ENCODE data around the gene PITPNC1.
"Not testable (repeated sequence)": the region's sequence is repeated elsewhere in the genome, so short reads cannot be mapped to it uniquely, and the experiment has no call there.

The PITPNC1 gene

DNA sequence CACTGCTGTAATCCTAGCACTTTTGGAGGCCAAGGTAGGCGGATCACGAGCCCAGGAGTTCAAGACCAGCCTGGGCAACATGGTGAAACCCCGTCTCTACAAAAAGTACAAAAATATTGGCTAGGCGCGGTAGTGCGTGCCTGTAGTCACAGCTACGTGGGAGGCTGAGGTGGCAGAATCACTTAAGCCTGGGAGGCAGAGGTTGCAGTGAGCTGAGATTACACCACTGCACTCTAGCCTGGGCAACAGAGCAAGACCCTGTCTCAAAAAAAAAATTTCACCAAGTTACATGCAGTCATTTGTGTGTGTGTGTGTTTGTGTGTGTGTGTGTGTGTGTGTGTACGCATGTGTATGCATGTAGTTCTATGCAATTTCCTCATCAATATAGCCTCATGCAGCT lies 325.8 kb downstream of the PITPNC1 start:
- DNase-seq = not testable (repeated sequence)

DNA sequence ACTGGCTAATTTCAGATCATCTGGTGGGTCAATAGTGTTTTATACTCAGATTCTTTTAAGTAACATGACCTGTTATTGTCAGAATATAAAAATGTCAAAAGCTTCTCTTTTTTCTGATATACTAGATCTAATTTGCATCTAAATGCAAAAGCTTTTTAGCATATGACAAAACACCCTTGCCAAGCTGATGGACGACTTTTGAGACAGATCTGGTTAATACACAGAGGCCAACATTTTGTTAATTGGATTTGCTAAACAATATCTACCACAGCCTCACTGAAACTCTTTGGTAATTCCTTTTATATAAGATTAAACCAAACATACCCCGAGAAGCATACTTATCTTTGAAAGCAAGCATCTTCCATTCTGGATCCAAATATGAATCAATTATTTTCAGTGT lies 330.4 kb downstream of the PITPNC1 start:
- no peak for DNase-seq

DNA sequence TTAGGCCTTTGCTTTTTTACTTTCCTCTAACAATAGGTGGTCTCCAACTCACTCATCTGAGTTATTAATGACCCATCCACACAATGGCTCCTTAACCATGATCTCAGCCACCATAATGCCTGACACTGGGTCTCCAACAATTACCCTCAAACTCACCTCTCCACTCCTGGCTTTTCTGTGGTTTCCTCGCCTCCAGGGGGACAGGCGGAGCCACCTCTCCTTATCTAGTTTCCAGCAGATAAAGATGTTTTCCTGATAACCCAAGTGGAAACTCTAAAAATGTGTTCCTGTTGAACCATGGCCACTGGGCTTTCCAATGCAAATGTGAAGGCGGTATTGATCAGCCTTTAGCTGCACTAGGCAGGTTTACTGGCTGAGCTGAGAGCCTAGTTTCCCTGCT lies 331.3 kb downstream of the PITPNC1 start:
- no peak for DNase-seq

DNA sequence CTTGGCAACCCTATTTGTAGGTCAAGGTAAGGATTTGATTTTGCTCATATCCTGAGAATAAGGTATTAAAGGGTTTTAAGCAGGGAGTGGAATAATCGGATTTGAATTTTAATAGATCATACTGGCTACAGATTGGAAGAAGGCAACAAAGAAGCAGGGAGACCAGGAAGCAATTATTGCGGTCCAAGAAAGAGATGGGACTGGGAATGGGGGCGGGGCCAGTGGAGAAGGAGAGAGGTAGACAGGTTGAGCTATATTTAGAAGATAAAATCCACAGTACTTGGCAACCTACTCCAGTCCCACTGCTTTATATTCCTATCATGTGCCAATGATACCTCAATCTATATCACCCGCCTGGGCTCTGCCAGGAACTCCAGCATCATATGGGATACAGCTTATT lies 334.8 kb downstream of the PITPNC1 start:
- DNase-seq = no peak

- no peak for DNase-seq
These were observed 335.3 kb downstream of the PITPNC1 start for GRCh38 chr17:67712375-67712774.

GRCh38 chr17:67713169-67713568 lies 336.1 kb downstream of the PITPNC1 start:
- no peak for DNase-seq

DNA sequence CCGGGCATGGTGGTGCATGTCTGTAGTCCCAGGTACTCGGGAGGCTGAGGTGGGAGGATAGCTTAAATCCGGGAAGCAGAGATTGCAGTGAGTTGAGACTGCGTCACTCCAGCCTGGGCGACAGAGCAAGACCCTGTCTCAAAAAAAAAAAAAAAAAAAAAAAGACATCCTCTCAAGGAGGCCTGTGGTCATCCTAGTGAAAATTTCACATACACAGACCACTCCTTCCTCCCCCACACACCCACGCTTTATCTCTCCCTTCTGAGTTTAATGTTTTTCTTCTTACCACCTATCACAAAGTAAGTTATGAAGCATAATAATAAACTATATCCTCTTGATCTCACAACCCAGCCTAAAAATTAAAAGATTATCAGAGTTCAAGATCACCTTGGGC lies 339.3 kb downstream of the PITPNC1 start:
- DNase-seq = no peak

GRCh38 chr17:67717192-67717623 lies 340.1 kb downstream of the PITPNC1 start:
- DNase-seq = no peak

- DNase-seq = peak; percentile 79
These were observed 340.7 kb downstream of the PITPNC1 start, which contains the start of gene NOL11 for GRCh38 chr17:67717624-67718324. Gene NOL11, plus strand, starts transcription at chr17:67717936. Its CDS starts 12 bp downstream, at chr17:67717948.

DNA sequence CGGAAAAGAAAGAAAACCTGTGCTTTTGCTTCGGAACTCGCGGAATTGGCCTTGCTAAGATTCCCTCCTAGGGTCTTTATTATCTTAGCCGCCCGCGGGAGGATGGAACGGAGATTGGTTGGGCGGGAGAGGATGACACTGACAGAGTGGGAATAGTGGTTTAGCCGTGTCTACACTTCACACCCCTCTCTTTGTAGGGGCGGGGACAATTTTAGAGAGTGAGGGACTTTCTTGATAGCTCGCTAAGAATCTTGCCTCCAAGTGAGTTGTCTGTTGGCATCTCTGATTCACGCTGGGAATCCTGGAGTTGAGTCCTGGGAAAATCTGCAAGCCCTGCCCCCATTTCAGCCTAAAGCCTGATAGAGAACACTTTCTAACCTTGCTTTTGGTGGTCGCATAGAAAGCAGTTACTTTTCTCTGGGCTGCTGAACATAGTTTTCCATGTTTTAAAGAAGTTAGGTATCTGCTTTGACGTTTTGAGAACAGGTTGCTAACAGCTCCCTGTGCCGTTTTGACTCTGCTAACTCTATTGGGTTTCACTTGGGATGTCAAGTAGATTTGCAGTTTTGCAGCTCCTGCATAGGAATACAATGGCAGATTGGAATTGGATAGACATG lies 341.4 kb downstream of the PITPNC1 start:
- DNase-seq = no peak

- no peak for DNase-seq
These were observed 348.3 kb downstream of the PITPNC1 start for GRCh38 chr17:67725373-67725791.

DNA sequence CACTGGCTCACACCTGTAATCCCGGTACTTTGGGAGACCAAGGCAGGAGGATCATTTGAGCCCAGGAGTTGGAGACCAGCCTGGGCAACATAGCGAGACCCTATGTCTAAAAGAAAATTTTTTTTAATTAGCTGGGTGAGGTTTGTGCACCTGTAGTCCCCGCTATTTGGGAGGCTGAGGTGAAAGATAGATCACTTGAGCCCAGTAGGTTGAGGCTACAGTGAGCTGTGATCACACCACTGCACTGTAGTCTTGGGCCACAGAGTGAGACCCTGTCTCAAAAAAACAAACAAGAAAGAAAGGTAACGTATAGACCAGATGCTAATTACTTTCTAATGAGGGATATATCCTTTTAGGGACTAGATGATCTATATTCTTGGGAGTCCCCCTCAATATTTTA lies 348.7 kb downstream of the PITPNC1 start:
- DNase-seq = no peak

GRCh38 chr17:67727152-67728039 lies 350.3 kb downstream of the PITPNC1 start:
- not testable (repeated sequence) for DNase-seq

GRCh38 chr17:67729903-67730302 lies 352.8 kb downstream of the PITPNC1 start:
- no peak for DNase-seq

DNA sequence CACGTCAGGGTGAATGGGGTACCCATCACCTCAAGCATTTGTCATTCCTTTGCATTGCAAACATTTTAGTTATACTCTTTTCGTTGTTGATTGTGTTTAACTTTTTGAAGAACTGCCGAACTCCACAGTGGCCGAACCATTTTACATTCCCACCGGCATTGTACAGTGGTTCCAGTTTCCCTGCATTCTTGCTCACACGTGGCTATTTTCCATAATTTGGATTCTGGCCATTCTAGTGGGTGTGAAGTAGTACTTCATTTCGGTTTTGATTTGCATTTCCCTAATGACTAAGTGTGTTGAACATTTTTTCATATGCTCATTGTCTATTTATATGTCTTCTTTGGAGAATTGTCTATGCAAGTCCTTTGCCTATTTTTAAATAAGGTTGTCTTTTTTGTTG lies 353.6 kb downstream of the PITPNC1 start:
- DNase-seq = no peak

- no peak for DNase-seq
These were observed 356.4 kb downstream of the PITPNC1 start for GRCh38 chr17:67733449-67733848.

- DNase-seq = no peak
These were observed 360.1 kb downstream of the PITPNC1 start for GRCh38 chr17:67737145-67737544.

- no peak for DNase-seq
These were observed 364.9 kb downstream of the PITPNC1 start for GRCh38 chr17:67742025-67742424.
